T1000 (cell line): ENCODE results near the gene KPNB1.

ENCODE experiments used
- DNase-seq: peaks from one replicate; lab custom pipeline; 2025; ENCODE audit warnings: mixed read lengths; lab: John Stamatoyannopoulos, UW

Gene KPNB1

GRCh38 chr17:47711366-47712099 lies 61.8 kb downstream of the KPNB1 start:
- DNase-seq = no peak

GRCh38 chr17:47712330-47713023 lies 62.8 kb downstream of the KPNB1 start:
- DNase-seq = no peak

- DNase-seq = no peak
Observed at GRCh38 chr17:47713980-47714700, 64.4 kb downstream of the KPNB1 start.

- DNase-seq = no peak
Observed at GRCh38 chr17:47714773-47715396, 65.2 kb downstream of the KPNB1 start.

GRCh38 chr17:47715669-47716325 lies 66.1 kb downstream of the KPNB1 start:
- DNase-seq = no peak

GRCh38 chr17:47716375-47716774 lies 66.7 kb downstream of the KPNB1 start:
- no peak for DNase-seq

GRCh38 chr17:47717261-47717697 lies 67.6 kb downstream of the KPNB1 start:
- DNase-seq = no peak

GRCh38 chr17:47717979-47718621 lies 68.4 kb downstream of the KPNB1 start:
- DNase-seq = no peak

GRCh38 chr17:47718634-47719405 lies 69.1 kb downstream of the KPNB1 start:
- no peak for DNase-seq

GRCh38 chr17:47719411-47720152 lies 69.9 kb downstream of the KPNB1 start:
- DNase-seq = peak; percentile 60

GRCh38 chr17:47720196-47720595 lies 70.5 kb downstream of the KPNB1 start:
- DNase-seq = no peak

GRCh38 chr17:47720754-47721533 lies 71.2 kb downstream of the KPNB1 start:
- DNase-seq = peak; percentile 60

- no peak for DNase-seq
Observed at GRCh38 chr17:47721725-47722124, 72.0 kb downstream of the KPNB1 start.

- no peak for DNase-seq
Observed at GRCh38 chr17:47724705-47725104, 75.0 kb downstream of the KPNB1 start.

- no peak for DNase-seq
Observed at GRCh38 chr17:47725446-47726111, 75.9 kb downstream of the KPNB1 start.

- no peak for DNase-seq
Observed at GRCh38 chr17:47726796-47727703, 77.3 kb downstream of the KPNB1 start.

- no peak for DNase-seq
Observed at GRCh38 chr17:47727704-47728036, 78.0 kb downstream of the KPNB1 start.
